Prostate gland (tissue), 2 donors: ENCODE results near the gene CHRNA1. TPM values are rescaled to one million over a fixed set of nuclear protein-coding genes. Genes with fewer than 3 reads are reported as not detected.

Source experiments
- DNase-seq: peaks from one replicate; pipeline ENCODE4 v3.0.0-alpha.2; 2019; ENCODE audit warnings: low spot score
- H3K27ac ChIP-seq, 2 donors: fragments of 200-600 bp; sonication (generic); 2 replicates each; pipeline ENCODE4 v1.5.1; 2017 to 2019
- H3K27me3 ChIP-seq: fragments of 200-600 bp; sonication (generic); replicated peaks from 2 replicates; pipeline ENCODE4 v1.5.1; 2019; ENCODE audit not compliant: insufficient read depth
- H3K36me3 ChIP-seq, 2 donors: fragments of 200-600 bp; sonication (generic); 1 replicate in 1 of 2; 2 replicates in 1 of 2; pipeline versions ENCODE4 v1.5.1 to v1.8.1; 2017 to 2019
- H3K4me1 ChIP-seq: fragments of 200-600 bp; sonication (generic); replicated peaks from 2 replicates; pipeline ENCODE4 v1.5.1; 2019
- H3K4me3 ChIP-seq, 2 donors: fragments of 200-600 bp; sonication (generic); 2 replicates each; pipeline ENCODE4 v1.5.1; 2017 to 2019
- H3K9me3 ChIP-seq: fragments of 200-600 bp; sonication (generic); 2 replicates; pipeline ENCODE4 v1.5.1; 2017
- POLR2A ChIP-seq: fragments of 450-650 bp; IDR thresholded peaks from one replicate; pipeline ENCODE4 v1.6.1; 2016; ENCODE audit warnings: antibody characterized with exemption, mild to moderate bottlenecking
- POLR2AphosphoS5 ChIP-seq: sonication (generic); formaldehyde crosslinking; IDR thresholded peaks from one replicate; pipeline ENCODE4 v1.6.1; 2017; ENCODE audit warnings: antibody characterized with exemption
- WGBS: methylation state at CpG from one replicate; pipeline ENCODE4 v1.1.5; 2018; 5-methylcytosine and 5-hydroxymethylcytosine counted together
- intact Hi-C: fragments of 100-400 bp; cut with DNase I; formaldehyde crosslinking; loops from one replicate; pipeline ENCODE4 v1.14.2; 2022
- total RNA-seq, 2 donors: library from RNA; depleted of rRNA; stranded (reverse); fragments of >200 nt; gene quantifications; one replicate each; pipeline ENCODE4 v1.1.0, GENCODE V29; 2016
- TF ChIP-seq, protein P1 (sequence below), 4 experiments: fragments of 200-600 bp in 2 of 4; fragments of 450-650 bp in 2 of 4; sonication (generic) in 2 of 4; IDR thresholded peaks; 1 replicate in 3 of 4; 2 replicates in 1 of 4; pipeline ENCODE4 v1.5.1; 2016 to 2019; ENCODE audit warnings: antibody characterized with exemption in 4 of 4, mild to moderate bottlenecking in 2 of 4, moderate library complexity in 2 of 4

Gene CHRNA1
- total RNA-seq, 2 donors from 2014 or later = 4.0 TPM; not detected in 1

- H3K27ac ChIP-seq = no peak overlapping the region
- WGBS = 77% methylated on average over 9 of the region's 9 CpGs
- no peaks in the 10 kb centered on the region for H3K9me3 ChIP-seq
- no peaks in the 10 kb centered on the region for H3K27me3 ChIP-seq
- H3K4me1 ChIP-seq = no peaks in the 10 kb centered on the region
- TF ChIP-seq, protein P1, sequence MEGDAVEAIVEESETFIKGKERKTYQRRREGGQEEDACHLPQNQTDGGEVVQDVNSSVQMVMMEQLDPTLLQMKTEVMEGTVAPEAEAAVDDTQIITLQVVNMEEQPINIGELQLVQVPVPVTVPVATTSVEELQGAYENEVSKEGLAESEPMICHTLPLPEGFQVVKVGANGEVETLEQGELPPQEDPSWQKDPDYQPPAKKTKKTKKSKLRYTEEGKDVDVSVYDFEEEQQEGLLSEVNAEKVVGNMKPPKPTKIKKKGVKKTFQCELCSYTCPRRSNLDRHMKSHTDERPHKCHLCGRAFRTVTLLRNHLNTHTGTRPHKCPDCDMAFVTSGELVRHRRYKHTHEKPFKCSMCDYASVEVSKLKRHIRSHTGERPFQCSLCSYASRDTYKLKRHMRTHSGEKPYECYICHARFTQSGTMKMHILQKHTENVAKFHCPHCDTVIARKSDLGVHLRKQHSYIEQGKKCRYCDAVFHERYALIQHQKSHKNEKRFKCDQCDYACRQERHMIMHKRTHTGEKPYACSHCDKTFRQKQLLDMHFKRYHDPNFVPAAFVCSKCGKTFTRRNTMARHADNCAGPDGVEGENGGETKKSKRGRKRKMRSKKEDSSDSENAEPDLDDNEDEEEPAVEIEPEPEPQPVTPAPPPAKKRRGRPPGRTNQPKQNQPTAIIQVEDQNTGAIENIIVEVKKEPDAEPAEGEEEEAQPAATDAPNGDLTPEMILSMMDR (IDR thresholded peaks at IDR 0.05) = no peak
- TF ChIP-seq POLR2A = no peak
- no peak for TF ChIP-seq POLR2AphosphoS5
- H3K36me3 ChIP-seq = no peaks in the 10 kb centered on the region
- intact Hi-C loops = no loop called here
- no peak for DNase-seq
- H3K4me3 ChIP-seq = no peak overlapping the region
Observed at GRCh38 chr2:174708713-174709112, 55.6 kb downstream of the CHRNA1 start.

GRCh38 chr2:174705321-174705720 lies 59.0 kb downstream of the CHRNA1 start:
- no peak overlapping the region for H3K4me3 ChIP-seq
- intact Hi-C loops = no loop called here
- TF ChIP-seq, protein P1 (IDR thresholded peaks at IDR 0.05) = no peak
- TF ChIP-seq POLR2AphosphoS5 = no peak
- no peak for TF ChIP-seq POLR2A
- no peaks in the 10 kb centered on the region for H3K9me3 ChIP-seq
- H3K27me3 ChIP-seq = no peaks in the 10 kb centered on the region
- H3K27ac ChIP-seq = no peak overlapping the region
- H3K4me1 ChIP-seq = no peaks in the 10 kb centered on the region
- H3K36me3 ChIP-seq = no peaks in the 10 kb centered on the region
- no peak for DNase-seq
- 72% methylated on average over 4 of the region's 4 CpGs for WGBS

GRCh38 chr2:174704642-174705041 lies 59.6 kb downstream of the CHRNA1 start:
- Histone ChIP-seq H3K36me3 (no peaks in the 10 kb centered on the region), H3K27me3 (no peaks in the 10 kb centered on the region), H3K4me1 (no peaks in the 10 kb centered on the region), H3K9me3 (no peaks in the 10 kb centered on the region), H3K4me3 (no peak overlapping the region), H3K27ac (no peak overlapping the region)
- no peak for DNase-seq
- intact Hi-C loops = no loop called here
- TF ChIP-seq POLR2A = no peak
- TF ChIP-seq, protein P1 (IDR thresholded peaks at IDR 0.05) = no peak
- 24% methylated on average over 1 of the region's 1 CpG for WGBS

- Histone ChIP-seq H3K4me3 (no peak overlapping the region), H3K27ac (no peak overlapping the region), H3K27me3 (no peaks in the 10 kb centered on the region), H3K36me3 (no peaks in the 10 kb centered on the region), H3K9me3 (no peaks in the 10 kb centered on the region), H3K4me1 (no peaks in the 10 kb centered on the region)
- intact Hi-C loops = no loop called here
- DNase-seq = no peak
- TF ChIP-seq, protein P1 (IDR thresholded peaks at IDR 0.05) = no peak
- TF ChIP-seq POLR2AphosphoS5 = no peak
- no peak for TF ChIP-seq POLR2A
- WGBS = 68% methylated on average over 3 of the region's 3 CpGs
Observed at GRCh38 chr2:174704061-174704460, 60.2 kb downstream of the CHRNA1 start.

DNA sequence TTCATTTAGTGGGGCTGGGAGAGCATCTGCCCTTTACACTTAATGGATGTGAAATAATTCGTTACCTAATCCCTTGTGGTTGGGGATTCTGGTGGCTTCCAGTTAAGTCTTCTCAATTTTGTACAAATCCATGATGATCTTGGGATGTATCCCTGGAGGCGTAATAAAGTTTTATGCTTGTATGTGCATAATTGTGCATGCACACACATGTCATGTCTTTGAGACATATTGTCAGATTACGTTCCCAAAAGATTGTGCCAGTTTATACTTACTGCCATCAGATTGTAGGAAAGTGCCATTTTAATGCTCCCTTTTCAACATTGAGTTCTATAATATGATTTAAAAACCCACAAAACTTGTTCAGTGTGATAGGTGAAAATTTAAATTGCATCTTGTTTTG lies 60.8 kb downstream of the CHRNA1 start:
- no peaks in the 10 kb centered on the region for H3K4me1 ChIP-seq
- no peaks in the 10 kb centered on the region for H3K36me3 ChIP-seq
- no peak for DNase-seq
- H3K27ac ChIP-seq = no peak overlapping the region
- no peak overlapping the region for H3K4me3 ChIP-seq
- intact Hi-C loops = no loop called here
- H3K9me3 ChIP-seq = no peaks in the 10 kb centered on the region
- TF ChIP-seq POLR2AphosphoS5 (no peak), POLR2A (no peak)
- TF ChIP-seq, protein P1 (IDR thresholded peaks at IDR 0.05) = no peak
- WGBS = 66% methylated on average over 3 of the region's 3 CpGs
- H3K27me3 ChIP-seq = no peaks in the 10 kb centered on the region
